Breast epithelium (tissue), 3 donors: ENCODE data around the gene DNM1L.

Source experiments
- POLR2A ChIP-seq: fragments of 450-650 bp; IDR thresholded peaks from one replicate; pipeline ENCODE4 v1.6.1; 2016; ENCODE audit warnings: antibody characterized with exemption, mild to moderate bottlenecking, moderate library complexity
- POLR2AphosphoS5 ChIP-seq, 3 donors: sonication (generic); formaldehyde crosslinking; IDR thresholded peaks; one replicate each; pipeline ENCODE4 v1.6.1; 2017; ENCODE audit warnings: antibody characterized with exemption in 3 of 3
- TF ChIP-seq, protein P1 (sequence below), 3 donors: fragments of 450-650 bp; IDR thresholded peaks; one replicate each; pipeline ENCODE4 v1.5.1; 2016 to 2017; ENCODE audit warnings: antibody characterized with exemption in 3 of 3, mild to moderate bottlenecking in 3 of 3, moderate library complexity in 3 of 3

DNA sequence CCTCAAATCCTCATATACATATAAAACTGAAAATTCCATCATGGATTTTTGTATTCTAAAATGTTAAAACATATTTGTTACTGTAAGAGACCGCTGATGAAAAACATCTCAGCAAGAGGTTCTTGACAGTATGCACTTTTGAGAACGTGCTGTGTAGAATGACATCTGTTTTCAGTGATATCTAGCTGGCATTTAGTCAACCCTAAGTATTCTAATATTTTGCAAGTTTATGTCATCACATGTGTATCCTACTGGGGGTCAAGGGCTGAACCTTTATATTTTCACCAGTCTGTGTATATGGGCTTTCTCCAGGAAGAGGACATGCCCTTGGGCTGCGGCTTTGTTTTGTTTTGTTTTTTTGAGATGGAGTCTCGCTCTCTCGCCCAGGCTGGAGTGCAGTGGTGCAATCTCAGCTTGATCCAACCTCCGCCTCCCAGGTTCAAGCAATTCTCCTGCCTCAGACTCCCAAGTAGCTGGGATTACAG, 98.6 kb downstream of the DNM1L start:
- TF ChIP-seq, protein P1, sequence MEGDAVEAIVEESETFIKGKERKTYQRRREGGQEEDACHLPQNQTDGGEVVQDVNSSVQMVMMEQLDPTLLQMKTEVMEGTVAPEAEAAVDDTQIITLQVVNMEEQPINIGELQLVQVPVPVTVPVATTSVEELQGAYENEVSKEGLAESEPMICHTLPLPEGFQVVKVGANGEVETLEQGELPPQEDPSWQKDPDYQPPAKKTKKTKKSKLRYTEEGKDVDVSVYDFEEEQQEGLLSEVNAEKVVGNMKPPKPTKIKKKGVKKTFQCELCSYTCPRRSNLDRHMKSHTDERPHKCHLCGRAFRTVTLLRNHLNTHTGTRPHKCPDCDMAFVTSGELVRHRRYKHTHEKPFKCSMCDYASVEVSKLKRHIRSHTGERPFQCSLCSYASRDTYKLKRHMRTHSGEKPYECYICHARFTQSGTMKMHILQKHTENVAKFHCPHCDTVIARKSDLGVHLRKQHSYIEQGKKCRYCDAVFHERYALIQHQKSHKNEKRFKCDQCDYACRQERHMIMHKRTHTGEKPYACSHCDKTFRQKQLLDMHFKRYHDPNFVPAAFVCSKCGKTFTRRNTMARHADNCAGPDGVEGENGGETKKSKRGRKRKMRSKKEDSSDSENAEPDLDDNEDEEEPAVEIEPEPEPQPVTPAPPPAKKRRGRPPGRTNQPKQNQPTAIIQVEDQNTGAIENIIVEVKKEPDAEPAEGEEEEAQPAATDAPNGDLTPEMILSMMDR (IDR thresholded peaks at IDR 0.05), result no peak
- TF ChIP-seq POLR2AphosphoS5 (IDR thresholded peaks at IDR 0.05) (no peak), POLR2A (no peak)
